CD4-positive, CD25-positive, alpha-beta regulatory T cell (primary cell): Measurements from ENCODE around the gene NCKAP5. TPM values are rescaled to one million over a fixed set of nuclear protein-coding genes. Genes with fewer than 3 reads are reported as not detected.

Experiments used
- ATAC-seq, 2 donors: fragments of 150-1000 bp; cut with Tn5 transposase; one replicate each; pipeline ENCODE4 v1.10.0; 2021; ENCODE audit warnings: low read depth in 2 of 2, moderate number of reproducible peaks in 2 of 2, moderate library complexity in 1 of 2
- DNase-seq, 3 donors: peaks; one replicate each; pipeline versions ENCODE4 v3.0.0 to v3.0.0-alpha.2; 2012 to 2022; ENCODE audit warnings: mixed read lengths in 1 of 3
- H3K27ac ChIP-seq: one replicate; pipeline ENCODE4 v1.7.0; 2013; ENCODE audit warnings: mild to moderate bottlenecking, low read length; ENCODE audit not compliant: insufficient read depth, poor library complexity, severe bottlenecking
- H3K27me3 ChIP-seq: one replicate; pipeline ENCODE4 v1.7.0; 2013; ENCODE audit warnings: low read length; ENCODE audit not compliant: control insufficient read depth, insufficient read depth
- H3K36me3 ChIP-seq: one replicate; pipeline ENCODE4 v1.7.0; 2013; ENCODE audit warnings: mild to moderate bottlenecking, low read length, moderate library complexity; ENCODE audit not compliant: control insufficient read depth, insufficient read depth
- H3K4me1 ChIP-seq: 2 replicates; pipeline ENCODE4 v1.7.0; 2013; ENCODE audit warnings: mild to moderate bottlenecking, low read length; ENCODE audit not compliant: insufficient read depth, control insufficient read depth, poor library complexity, severe bottlenecking
- H3K4me3 ChIP-seq: one replicate; pipeline ENCODE4 v1.7.0; 2013; ENCODE audit warnings: low read depth, mild to moderate bottlenecking, low read length, moderate library complexity
- H3K9me3 ChIP-seq, 2 experiments: 1 replicate in 1 of 2; 2 replicates in 1 of 2; pipeline ENCODE4 v1.7.0; 2013; ENCODE audit warnings: low read length in 2 of 2, mild to moderate bottlenecking in 1 of 2, moderate library complexity in 1 of 2; ENCODE audit not compliant: control insufficient read depth in 2 of 2
- H3K27ac Mint-ChIP-seq, 3 donors: one replicate each; pipeline ENCODE4 v1.8.0; 2020 to 2022; ENCODE audit warnings: mild to moderate bottlenecking in 3 of 3, mixed read lengths in 3 of 3, moderate library complexity in 2 of 3
- H3K27me3 Mint-ChIP-seq: one replicate; pipeline ENCODE4 v1.8.0; 2022; ENCODE audit warnings: mild to moderate bottlenecking, mixed read lengths
- H3K36me3 Mint-ChIP-seq: one replicate; pipeline ENCODE4 v1.8.0; 2020; ENCODE audit warnings: mixed read lengths
- H3K4me1 Mint-ChIP-seq, 4 donors: one replicate each; pipeline ENCODE4 v1.8.0; 2020 to 2022; ENCODE audit warnings: mixed read lengths in 4 of 4, mild to moderate bottlenecking in 1 of 4
- H3K4me3 Mint-ChIP-seq, 4 donors: one replicate each; pipeline ENCODE4 v1.8.0; 2020 to 2022; ENCODE audit warnings: mild to moderate bottlenecking in 4 of 4, mixed read lengths in 4 of 4, moderate library complexity in 3 of 4
- H3K9me3 Mint-ChIP-seq, 7 donors: one replicate each; pipeline ENCODE4 v1.8.0; 2020 to 2022; ENCODE audit warnings: mixed read lengths in 7 of 7, mild to moderate bottlenecking in 3 of 7, moderate library complexity in 2 of 7
- polyA plus RNA-seq, 4 donors: library from polyadenylated mRNA; unstranded; fragments of 300-500 nt; fragmentation: Illumina TruSeq; gene quantifications; one replicate each; pipeline ENCODE4 v1.2.3, GENCODE V29; 2021
- total RNA-seq: library from RNA; stranded (reverse); gene quantifications from one replicate; pipeline ENCODE4 v1.2.3, GENCODE V29; 2022

Gene NCKAP5
- total and polyA plus RNA-seq, 5 donors from 2014 or later: not detected

DNA sequence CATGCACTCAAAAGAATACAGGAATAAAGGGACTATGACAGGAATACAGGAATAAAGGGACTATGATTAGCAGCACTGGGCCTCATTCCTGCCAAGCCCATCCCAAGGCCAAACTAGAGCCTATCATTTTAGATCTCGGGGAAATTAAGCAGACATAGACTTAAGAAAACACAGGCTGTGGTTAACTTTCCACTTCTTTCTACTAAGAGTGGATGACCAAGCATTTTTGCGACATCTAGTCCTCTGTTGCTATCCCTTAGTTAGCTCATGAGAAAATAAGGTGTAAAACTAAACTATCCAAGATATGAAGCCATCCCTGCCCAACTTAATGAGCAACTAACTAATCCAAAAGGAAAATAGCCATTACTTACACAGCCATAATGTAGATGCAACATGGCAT lies 904.2 kb downstream of the NCKAP5 start:
- peaks cover 0 to 6% (median 0%) of the 10 kb centered on the region in 7 donors for H3K9me3 Mint-ChIP-seq
- peaks cover 20% of the 10 kb centered on the region for H3K27me3 Mint-ChIP-seq
- Histone ChIP-seq H3K27me3 (no peaks in the 10 kb centered on the region), H3K4me3 (no peak overlapping the region), H3K4me1 (no peaks in the 10 kb centered on the region), H3K36me3 (no peaks in the 10 kb centered on the region), H3K27ac (no peak overlapping the region), H3K9me3 (no peaks in the 10 kb centered on the region)
- no peak overlapping the region for H3K4me3 Mint-ChIP-seq
- ATAC-seq (no peak), DNase-seq (no peak)
- H3K36me3 Mint-ChIP-seq: no peaks in the 10 kb centered on the region
- H3K27ac Mint-ChIP-seq: no peak overlapping the region
- H3K4me1 Mint-ChIP-seq: peaks cover 0 to 2% (median 0%) of the 10 kb centered on the region in 4 donors

DNA sequence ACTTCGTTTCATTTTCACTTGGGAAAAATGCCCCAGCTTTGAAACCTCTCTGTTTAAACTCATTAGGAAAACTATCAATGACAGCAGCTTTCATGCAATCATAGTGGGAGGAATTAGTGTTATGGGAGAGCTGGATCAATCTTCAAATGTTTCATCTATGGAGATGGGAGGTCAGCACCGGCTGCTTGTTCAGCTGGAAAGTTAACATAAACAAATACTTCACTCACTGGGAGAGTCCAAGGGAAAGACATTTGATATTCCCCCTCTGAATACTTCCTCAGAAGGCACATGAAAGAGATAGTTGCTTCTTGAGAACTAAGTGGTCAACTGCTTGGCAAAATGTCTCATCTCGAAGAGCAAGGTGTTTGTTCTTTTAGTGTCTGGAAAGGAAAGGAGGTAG lies 905.5 kb downstream of the NCKAP5 start:
- H3K9me3 Mint-ChIP-seq: peaks cover 0 to 6% (median 0%) of the 10 kb centered on the region in 7 donors
- H3K9me3 ChIP-seq: no peaks in the 10 kb centered on the region
- DNase-seq (no peak), ATAC-seq (no peak)
- H3K36me3 Mint-ChIP-seq: no peaks in the 10 kb centered on the region
- H3K4me1 Mint-ChIP-seq: no peaks in the 10 kb centered on the region
- no peaks in the 10 kb centered on the region for H3K36me3 ChIP-seq
- no peak overlapping the region for H3K4me3 Mint-ChIP-seq
- H3K27me3 ChIP-seq: no peaks in the 10 kb centered on the region
- H3K4me1 ChIP-seq: no peaks in the 10 kb centered on the region
- no peak overlapping the region for H3K4me3 ChIP-seq
- no peak overlapping the region for H3K27ac Mint-ChIP-seq
- no peak overlapping the region for H3K27ac ChIP-seq
- H3K27me3 Mint-ChIP-seq: peaks cover 10% of the 10 kb centered on the region

DNA sequence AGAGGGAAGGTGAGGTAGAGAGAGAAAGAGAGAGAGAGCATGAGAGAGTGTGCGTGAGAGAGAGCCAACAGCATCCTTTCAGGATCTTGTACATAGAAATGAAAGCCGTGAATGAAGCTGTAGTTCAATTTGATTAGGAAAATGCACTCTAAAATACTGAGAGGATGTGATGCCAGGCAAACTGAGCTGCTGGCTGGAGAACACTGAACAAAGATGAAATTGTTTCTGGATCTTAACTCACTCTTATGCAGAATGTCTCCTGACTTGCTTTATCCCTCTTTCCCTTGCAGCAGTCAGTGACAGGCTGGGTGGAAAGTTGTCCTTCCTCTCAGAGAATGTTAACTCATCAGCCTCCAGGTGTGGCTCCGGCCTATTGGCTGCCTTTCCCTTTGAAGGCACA lies 908.9 kb downstream of the NCKAP5 start:
- H3K27me3 Mint-ChIP-seq: peaks cover 4% of the 10 kb centered on the region
- no peaks in the 10 kb centered on the region for H3K9me3 ChIP-seq
- H3K27me3 ChIP-seq: no peaks in the 10 kb centered on the region
- ATAC-seq: no peak
- H3K9me3 Mint-ChIP-seq: peaks cover 0 to 7% (median 4%) of the 10 kb centered on the region in 7 donors
- no peaks in the 10 kb centered on the region for H3K4me1 ChIP-seq
- H3K36me3 ChIP-seq: no peaks in the 10 kb centered on the region
- no peaks in the 10 kb centered on the region for H3K4me1 Mint-ChIP-seq
- no peak for DNase-seq
- no peak overlapping the region for H3K4me3 Mint-ChIP-seq
- no peaks in the 10 kb centered on the region for H3K36me3 Mint-ChIP-seq
- no peak overlapping the region for H3K27ac ChIP-seq
- no peak overlapping the region for H3K27ac Mint-ChIP-seq
- no peak overlapping the region for H3K4me3 ChIP-seq

DNA sequence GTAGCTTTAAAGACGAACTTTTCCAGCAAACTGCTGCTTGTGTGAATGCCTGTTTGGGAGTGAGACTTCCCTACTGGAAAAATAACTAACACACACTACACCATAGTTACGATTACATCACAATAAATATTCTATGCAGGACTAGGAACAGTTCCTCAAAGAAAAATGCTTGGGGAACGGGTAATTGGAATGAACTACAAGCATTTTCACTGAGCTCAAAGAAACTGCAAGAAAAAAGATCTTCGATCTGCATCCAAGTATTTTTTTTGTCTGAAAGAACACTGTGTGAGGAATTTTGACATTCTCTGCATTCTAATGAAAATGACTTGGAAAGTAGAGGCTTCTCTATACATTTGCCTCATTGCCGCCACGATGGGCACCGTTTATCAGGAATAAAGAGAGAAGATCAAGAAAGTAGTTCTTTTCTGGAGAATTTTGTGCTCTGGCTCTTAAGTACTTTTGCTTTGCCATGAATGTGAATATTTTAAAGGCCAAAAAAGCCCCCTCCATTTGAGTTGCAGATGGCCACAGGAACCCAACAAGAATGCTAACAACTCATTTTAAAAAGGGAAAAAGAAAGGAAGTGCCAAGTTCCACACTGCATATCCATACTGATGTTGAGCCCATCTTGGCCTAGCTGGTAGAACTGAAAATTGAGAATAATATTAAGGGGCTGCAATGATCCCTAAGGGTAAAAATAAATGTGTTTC lies 911.8 kb downstream of the NCKAP5 start:
- no peak for ATAC-seq
- H3K4me1 Mint-ChIP-seq: no peaks in the 10 kb centered on the region

DNA sequence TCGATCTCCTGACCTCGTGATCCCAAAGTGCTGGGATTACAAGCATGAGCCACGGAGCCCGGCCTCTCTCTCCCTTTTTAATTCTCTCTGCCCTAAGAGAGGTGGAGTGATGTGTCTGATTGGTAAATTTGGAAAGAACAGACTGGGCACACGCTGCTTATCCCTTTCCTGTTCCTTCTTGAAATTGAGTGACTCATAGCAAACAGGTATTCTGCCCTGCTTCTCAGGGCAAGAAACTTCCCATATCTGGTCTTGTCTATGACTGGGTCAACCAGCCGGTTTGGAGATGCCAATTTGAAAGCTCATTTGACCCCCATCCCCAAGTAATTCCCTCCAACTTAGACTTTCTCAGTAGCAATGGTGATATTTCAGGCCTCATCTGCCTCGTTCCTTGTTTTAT lies 913.3 kb downstream of the NCKAP5 start:
- no peak overlapping the region for H3K27ac Mint-ChIP-seq
- H3K9me3 Mint-ChIP-seq: peaks cover 0 to 6% (median 0%) of the 10 kb centered on the region in 7 donors
- no peaks in the 10 kb centered on the region for H3K27me3 Mint-ChIP-seq
- H3K36me3 Mint-ChIP-seq: no peaks in the 10 kb centered on the region
- no peak overlapping the region for H3K4me3 Mint-ChIP-seq
- Histone ChIP-seq H3K9me3 (no peaks in the 10 kb centered on the region), H3K36me3 (no peaks in the 10 kb centered on the region), H3K27me3 (no peaks in the 10 kb centered on the region), H3K4me1 (no peaks in the 10 kb centered on the region), H3K4me3 (no peak overlapping the region), H3K27ac (no peak overlapping the region)
- DNase-seq (no peak), ATAC-seq (no peak)
- no peaks in the 10 kb centered on the region for H3K4me1 Mint-ChIP-seq

More for the DNA sequence above, 911.8 kb downstream of the NCKAP5 start:
- Histone ChIP-seq H3K4me1 (no peaks in the 10 kb centered on the region), H3K4me3 (no peak overlapping the region), H3K27me3 (no peaks in the 10 kb centered on the region), H3K9me3 (no peaks in the 10 kb centered on the region), H3K27ac (no peak overlapping the region), H3K36me3 (no peaks in the 10 kb centered on the region)
- no peak overlapping the region for H3K4me3 Mint-ChIP-seq
- DNase-seq: no peak
- H3K27me3 Mint-ChIP-seq: peaks cover 4% of the 10 kb centered on the region
- H3K36me3 Mint-ChIP-seq: no peaks in the 10 kb centered on the region
- H3K9me3 Mint-ChIP-seq: peaks cover 0 to 6% (median 4%) of the 10 kb centered on the region in 7 donors
- peak overlapping the region in 1 of 3 donors; percentile 38 for H3K27ac Mint-ChIP-seq

DNA sequence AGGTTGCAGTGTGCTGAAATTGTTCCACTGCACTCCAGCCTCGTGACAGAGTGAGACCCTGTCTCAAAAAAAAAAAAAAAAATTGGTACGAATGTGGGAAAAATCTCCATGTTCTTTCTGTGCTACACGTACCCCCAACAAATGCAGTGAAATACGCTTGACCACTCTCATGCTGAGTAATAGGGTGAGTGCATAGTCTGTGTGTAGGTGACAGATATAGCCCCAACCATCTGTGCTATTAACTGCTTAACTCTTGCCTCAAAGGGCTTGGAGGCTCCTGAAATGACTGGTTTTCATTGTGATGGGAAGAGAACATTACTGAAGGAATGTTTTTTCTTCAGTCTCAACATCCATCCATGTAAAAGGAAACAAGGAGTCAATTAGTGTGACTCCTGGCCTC lies 913.9 kb downstream of the NCKAP5 start:
- H3K27me3 Mint-ChIP-seq: no peaks in the 10 kb centered on the region
- no peak overlapping the region for H3K27ac ChIP-seq
- peaks cover 0 to 6% (median 0%) of the 10 kb centered on the region in 7 donors for H3K9me3 Mint-ChIP-seq
- no peaks in the 10 kb centered on the region for H3K4me1 Mint-ChIP-seq
- no peaks in the 10 kb centered on the region for H3K4me1 ChIP-seq
- H3K4me3 ChIP-seq: no peak overlapping the region
- H3K27ac Mint-ChIP-seq: no peak overlapping the region
- H3K36me3 ChIP-seq: no peaks in the 10 kb centered on the region
- DNase-seq: no peak
- H3K27me3 ChIP-seq: no peaks in the 10 kb centered on the region
- no peaks in the 10 kb centered on the region for H3K36me3 Mint-ChIP-seq
- no peak for ATAC-seq
- no peak overlapping the region for H3K4me3 Mint-ChIP-seq
- H3K9me3 ChIP-seq: no peaks in the 10 kb centered on the region

DNA sequence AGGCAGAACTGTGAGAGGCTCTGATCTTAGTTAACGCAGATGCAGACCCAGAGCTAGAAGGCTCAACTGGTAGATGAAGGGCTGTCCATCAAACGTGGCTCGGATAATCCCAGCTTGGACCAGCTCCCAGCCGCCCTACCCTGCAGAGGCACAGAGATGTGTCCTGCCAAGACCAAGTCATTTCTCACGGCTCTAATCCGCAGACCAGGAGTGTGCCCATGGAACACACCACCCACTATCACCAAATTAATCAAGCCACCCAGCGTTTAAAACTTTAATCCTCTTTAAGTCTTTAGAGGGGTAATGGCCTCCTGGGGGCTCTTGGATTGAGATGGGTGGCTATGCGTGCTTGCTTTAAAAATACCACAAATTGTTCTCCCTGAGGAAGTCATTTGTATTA lies 915.8 kb downstream of the NCKAP5 start:
- H3K27me3 ChIP-seq: no peaks in the 10 kb centered on the region
- no peak for DNase-seq
- Mint-ChIP-seq H3K27me3 (no peaks in the 10 kb centered on the region), H3K27ac (no peak overlapping the region), H3K4me1 (no peaks in the 10 kb centered on the region), H3K4me3 (no peak overlapping the region), H3K36me3 (no peaks in the 10 kb centered on the region), H3K9me3 (peaks cover 0 to 6% (median 0%) of the 10 kb centered on the region in 7 donors)
- no peaks in the 10 kb centered on the region for H3K36me3 ChIP-seq
- ATAC-seq: no peak
- H3K27ac ChIP-seq: no peak overlapping the region
- no peak overlapping the region for H3K4me3 ChIP-seq
- no peaks in the 10 kb centered on the region for H3K9me3 ChIP-seq
- H3K4me1 ChIP-seq: no peaks in the 10 kb centered on the region
